Forelimb muscle (tissue), 1 donor: ENCODE measurements around the gene RAB37. TPM values are rescaled to one million over a fixed set of nuclear protein-coding genes. Genes with fewer than 3 reads are reported as not detected.

Source experiments
- polyA plus RNA-seq: library from polyadenylated mRNA; unstranded; fragments of 120-200 nt; gene quantifications from one replicate; pipeline ENCODE4 v1.2.1, GENCODE V29; 2013; ENCODE audit not compliant: insufficient read length

Gene RAB37
- polyA plus RNA-seq, 1 donor: 0.90 TPM

Other genes with a start within 250 kb of the RAB37 start
- gene CD300LB, start 205.8 kb upstream of the RAB37 start, polyA plus RNA-seq: 0.20 TPM
- 0.37 TPM for gene CD300C, start 191.1 kb upstream of the RAB37 start, polyA plus RNA-seq
- not detected for gene CD300H, start 169.7 kb upstream of the RAB37 start, polyA plus RNA-seq
- gene CD300LD, start 145.0 kb upstream of the RAB37 start, polyA plus RNA-seq: not detected
- gene CD300E, start 113.5 kb upstream of the RAB37 start, polyA plus RNA-seq: 0.04 TPM
- 0.28 TPM for gene CD300LF, start 24.3 kb upstream of the RAB37 start, polyA plus RNA-seq
- 5.3 TPM for gene NHERF1, start 11.4 kb downstream of the RAB37 start, polyA plus RNA-seq
- 37.5 TPM for gene NAT9, start 39.1 kb downstream of the RAB37 start, polyA plus RNA-seq
- gene GRIN2C, start 122.6 kb downstream of the RAB37 start, polyA plus RNA-seq: 0.71 TPM
- gene FDXR, start 135.7 kb downstream of the RAB37 start, polyA plus RNA-seq: 2.0 TPM
- not detected for gene FADS6, start 156.4 kb downstream of the RAB37 start, polyA plus RNA-seq
- gene USH1G, start 186.0 kb downstream of the RAB37 start, polyA plus RNA-seq: 0.05 TPM
- gene OTOP2, start 187.0 kb downstream of the RAB37 start, polyA plus RNA-seq: not detected
- not detected for gene OTOP3, start 198.6 kb downstream of the RAB37 start, polyA plus RNA-seq
- gene HID1, start 235.5 kb downstream of the RAB37 start, polyA plus RNA-seq: 5.9 TPM